GM19025 (cell line): Measurements from ENCODE around the gene MCU.

Experiments
- ATAC-seq: cut with Tn5 transposase; IDR thresholded peaks from one replicate; pipeline ENCODE4 v1.9.1; 2021; ENCODE audit warnings: mild to moderate bottlenecking, low read depth, moderate library complexity; ENCODE audit not compliant: unreplicated experiment

MCU gene

DNA sequence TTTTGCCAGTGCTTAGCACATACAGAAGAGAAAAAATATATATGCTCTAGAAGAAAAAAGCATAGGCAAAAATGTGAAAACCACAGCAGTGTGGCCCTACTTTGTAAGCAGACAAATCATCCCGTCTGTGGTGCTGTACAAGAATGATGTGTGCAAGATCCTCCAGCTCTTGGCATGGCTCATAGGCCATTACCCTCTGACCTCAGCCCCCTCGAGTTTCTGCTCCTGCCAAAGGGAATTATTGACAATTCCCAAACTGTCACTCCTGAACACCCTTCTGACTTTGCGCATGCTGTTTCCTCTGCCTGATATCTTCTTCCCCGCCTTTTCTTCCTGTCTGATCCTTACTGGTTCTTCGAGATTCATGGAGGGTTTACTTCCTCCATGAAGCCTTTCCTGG, 235.5 kb downstream of the MCU start:
- no peak for ATAC-seq

DNA sequence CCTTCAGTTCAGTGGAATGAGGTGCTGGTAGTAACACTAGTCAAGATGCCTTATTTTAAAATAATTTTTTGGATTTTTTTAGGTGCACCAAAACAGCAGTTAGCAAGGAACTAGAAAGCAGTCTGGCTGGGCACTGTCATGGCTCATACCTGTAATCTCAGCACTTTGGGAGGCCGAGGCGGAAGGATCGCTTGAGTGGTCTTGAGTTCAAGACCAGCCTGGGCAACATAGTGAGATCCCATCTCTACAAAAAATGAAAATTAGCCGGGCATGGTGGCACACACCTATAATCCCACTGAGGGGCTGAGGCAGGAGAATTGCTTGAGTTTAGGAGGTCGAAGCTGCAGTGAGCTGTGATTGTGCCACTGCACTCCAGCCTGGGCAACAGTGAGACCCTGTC, 236.9 kb downstream of the MCU start:
- no peak for ATAC-seq

DNA sequence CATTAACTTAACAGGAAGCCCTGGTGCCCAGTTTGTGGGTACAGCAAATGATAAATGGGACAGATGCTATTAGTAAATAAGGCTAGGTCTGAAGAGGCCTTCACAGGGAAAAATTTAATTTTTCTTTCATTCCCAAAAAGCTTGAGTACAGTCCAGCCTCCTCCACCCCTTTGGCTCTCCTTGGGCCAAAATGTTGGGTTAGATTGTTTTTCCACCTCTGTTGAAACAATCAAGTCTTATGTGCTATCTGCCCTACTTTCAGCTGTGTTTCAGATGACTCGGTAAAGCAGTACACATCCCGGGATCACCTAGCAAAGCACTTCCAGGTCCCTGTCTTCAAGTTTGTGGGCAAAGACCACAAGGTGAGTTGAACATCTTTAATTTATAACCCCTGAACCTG, 238.3 kb downstream of the MCU start:
- ATAC-seq = no peak

DNA sequence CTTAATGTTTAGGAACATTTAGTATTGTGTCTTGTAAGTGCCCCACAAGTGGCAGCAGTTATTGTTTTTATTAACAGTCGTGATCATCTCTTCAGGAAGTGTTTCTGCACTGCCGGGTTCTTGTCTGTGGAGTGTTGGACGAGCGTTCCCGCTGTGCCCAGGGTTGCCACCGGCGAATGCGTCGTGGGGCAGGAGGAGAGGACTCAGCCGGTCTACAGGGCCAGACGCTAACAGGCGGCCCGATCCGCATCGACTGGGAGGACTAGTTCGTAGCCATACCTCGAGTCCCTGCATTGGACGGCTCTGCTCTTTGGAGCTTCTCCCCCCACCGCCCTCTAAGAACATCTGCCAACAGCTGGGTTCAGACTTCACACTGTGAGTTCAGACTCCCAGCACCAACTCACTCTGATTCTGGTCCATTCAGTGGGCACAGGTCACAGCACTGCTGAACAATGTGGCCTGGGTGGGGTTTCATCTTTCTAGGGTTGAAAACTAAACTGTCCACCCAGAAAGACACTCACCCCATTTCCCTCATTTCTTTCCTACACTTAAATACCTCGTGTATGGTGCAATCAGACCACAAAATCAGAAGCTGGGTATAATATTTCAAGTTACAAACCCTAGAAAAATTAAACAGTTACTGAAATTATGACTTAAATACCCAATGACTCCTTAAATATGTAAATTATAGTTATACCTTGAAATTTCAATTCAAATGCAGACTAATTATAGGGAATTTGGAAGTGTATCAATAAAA, 240.5 kb downstream of the MCU start:
- ATAC-seq = no peak

DNA sequence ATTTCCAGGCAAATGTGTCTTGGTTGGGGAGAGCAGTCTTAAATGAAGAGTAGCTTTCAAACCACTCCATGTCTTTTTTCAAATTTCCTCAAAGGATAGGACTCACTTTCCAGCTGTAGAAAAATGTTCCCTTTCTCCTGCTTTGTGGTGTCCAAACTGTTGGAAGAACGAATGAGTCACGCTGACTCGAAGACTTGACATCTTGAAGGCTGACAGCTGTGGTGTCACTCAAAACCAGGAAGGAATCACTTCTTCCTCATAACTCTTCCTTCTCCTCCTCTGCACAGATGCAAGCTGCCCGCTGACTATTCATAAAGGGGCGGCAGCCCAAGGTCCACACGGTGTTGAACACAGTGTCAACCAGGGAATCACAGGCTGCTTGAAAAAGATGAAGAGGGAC, 243.4 kb downstream of the MCU start:
- ATAC-seq = no peak
